Neural cell (in vitro differentiated cells): ENCODE results near the gene LSAMP. TPM values are rescaled to one million over a fixed set of nuclear protein-coding genes. Genes with fewer than 3 reads are reported as not detected.

Experiments used
- H2AFZ ChIP-seq: fragments of 200-600, 300-800 bp; sonication (generic), shearing (Covaris generic); 2 replicates; pipeline ENCODE4 v1.6.0; 2014; ENCODE audit warnings: low read depth, mild to moderate bottlenecking, antibody characterized with exemption, low read length, moderate library complexity
- H3F3A ChIP-seq: fragments of 200-600 bp; shearing (Covaris generic); 2 replicates; pipeline ENCODE4 v1.6.1; 2016; ENCODE audit warnings: mild to moderate bottlenecking, moderate library complexity, mixed read lengths, antibody characterized with exemption, low read length; ENCODE audit not compliant: insufficient read depth, poor library complexity, severe bottlenecking
- H3K27ac ChIP-seq: fragments of 200-600, 300-800 bp; sonication (generic), shearing (Covaris generic); 2 replicates; pipeline ENCODE4 v1.5.1; 2014; ENCODE audit warnings: mild to moderate bottlenecking, low read length, moderate library complexity
- H3K27me3 ChIP-seq: fragments of 300-800, 200-600 bp; sonication (generic), shearing (Covaris generic); 2 replicates; pipeline ENCODE4 v1.6.0; 2014; ENCODE audit warnings: mild to moderate bottlenecking, low read depth, low read length, moderate library complexity; ENCODE audit not compliant: insufficient read depth
- H3K36me3 ChIP-seq: fragments of 300-800, 200-600 bp; sonication (generic), shearing (Covaris generic); 2 replicates; pipeline ENCODE4 v1.5.1; 2014; ENCODE audit warnings: mild to moderate bottlenecking, antibody characterized with exemption, low read length, moderate library complexity; ENCODE audit not compliant: insufficient read depth
- H3K4me2 ChIP-seq: fragments of 300-800, 200-600 bp; sonication (generic), shearing (Covaris generic); 2 replicates; pipeline ENCODE4 v1.6.0; 2014; ENCODE audit warnings: mild to moderate bottlenecking, low read length
- H3K4me3 ChIP-seq: fragments of 300-800, 200-600 bp; sonication (generic), shearing (Covaris generic); 2 replicates; pipeline ENCODE4 v1.5.1; 2014; ENCODE audit warnings: mild to moderate bottlenecking, low read length, moderate library complexity
- H3K79me2 ChIP-seq: fragments of 200-600 bp; shearing (Covaris generic); replicated peaks from 2 replicates; pipeline ENCODE4 v1.6.0; 2014; ENCODE audit warnings: mild to moderate bottlenecking, low read length, moderate library complexity; ENCODE audit not compliant: insufficient read depth
- H3K9ac ChIP-seq: fragments of 300-800, 200-600 bp; sonication (generic), shearing (Covaris generic); 2 replicates; pipeline ENCODE4 v1.6.1; 2016; ENCODE audit warnings: mild to moderate bottlenecking, low read length, mixed read lengths
- H3K9me2 ChIP-seq: fragments of 200-600 bp; shearing (Covaris generic); 2 replicates; pipeline ENCODE4 v1.6.1; 2016; ENCODE audit warnings: mild to moderate bottlenecking, low read length, mixed read lengths; ENCODE audit not compliant: insufficient read depth
- H3K9me3 ChIP-seq: fragments of 200-600, 300-800 bp; sonication (generic), shearing (Covaris generic); 2 replicates; pipeline ENCODE4 v1.6.1; 2016; ENCODE audit warnings: mild to moderate bottlenecking, mixed run types, low read length, moderate library complexity, mixed read lengths
- H4K20me1 ChIP-seq: fragments of 200-600 bp; shearing (Covaris generic); 2 replicates; pipeline ENCODE4 v1.6.1; 2016; ENCODE audit warnings: mild to moderate bottlenecking, mixed run types; ENCODE audit not compliant: insufficient read depth
- EP300 ChIP-seq: fragments of 450-650 bp; conservative IDR thresholded peaks from 2 replicates; pipeline ENCODE4 v1.6.1; 2014; ENCODE audit warnings: antibody characterized with exemption, mild to moderate bottlenecking, moderate library complexity; ENCODE audit not compliant: poor library complexity, severe bottlenecking
- POLR2AphosphoS5 ChIP-seq: IDR thresholded peaks from 2 replicates; pipeline ENCODE4 v1.6.1; 2012
- RAD21 ChIP-seq: fragments of 450-650 bp; conservative IDR thresholded peaks from 2 replicates; pipeline ENCODE4 v1.6.1; 2014; ENCODE audit warnings: antibody characterized with exemption, mild to moderate bottlenecking, moderate library complexity
- SMC3 ChIP-seq: fragments of 450-650 bp; conservative IDR thresholded peaks from 2 replicates; pipeline ENCODE4 v1.6.1; 2014; ENCODE audit warnings: antibody characterized with exemption, mild to moderate bottlenecking, moderate library complexity; ENCODE audit not compliant: poor library complexity
- TAF1 ChIP-seq: IDR thresholded peaks from 2 replicates; pipeline ENCODE4 v1.6.1; 2012; ENCODE audit warnings: low read depth
- polyA plus RNA-seq: library from polyadenylated mRNA; depleted of rRNA; stranded (reverse); fragments of >200 nt; gene quantifications from 2 replicates; pipeline ENCODE4 v1.2.3, GENCODE V29; 2014
- TF ChIP-seq, protein P1 (sequence below): fragments of 450-650 bp; IDR thresholded peaks from 2 replicates; pipeline ENCODE4 v1.5.1; 2014; ENCODE audit warnings: antibody characterized with exemption, mild to moderate bottlenecking, moderate library complexity; ENCODE audit not compliant: poor library complexity, severe bottlenecking

The LSAMP gene
- polyA plus RNA-seq, 1 donor from 2014 or later, result 93.6 TPM

- Histone ChIP-seq H3K4me3 (no peak overlapping the region), H3F3A (no peaks in the 10 kb centered on the region), H3K79me2 (no peaks in the 10 kb centered on the region)
Measured at GRCh38 chr3:116350119-116350733, 95.1 kb downstream of the LSAMP start.

GRCh38 chr3:116348216-116348615 is 97.1 kb downstream of the LSAMP start:
- H3F3A ChIP-seq, result no peaks in the 10 kb centered on the region
- no peak overlapping the region for H3K9ac ChIP-seq
- TF ChIP-seq POLR2AphosphoS5, result no peak
- TF ChIP-seq, protein P1, sequence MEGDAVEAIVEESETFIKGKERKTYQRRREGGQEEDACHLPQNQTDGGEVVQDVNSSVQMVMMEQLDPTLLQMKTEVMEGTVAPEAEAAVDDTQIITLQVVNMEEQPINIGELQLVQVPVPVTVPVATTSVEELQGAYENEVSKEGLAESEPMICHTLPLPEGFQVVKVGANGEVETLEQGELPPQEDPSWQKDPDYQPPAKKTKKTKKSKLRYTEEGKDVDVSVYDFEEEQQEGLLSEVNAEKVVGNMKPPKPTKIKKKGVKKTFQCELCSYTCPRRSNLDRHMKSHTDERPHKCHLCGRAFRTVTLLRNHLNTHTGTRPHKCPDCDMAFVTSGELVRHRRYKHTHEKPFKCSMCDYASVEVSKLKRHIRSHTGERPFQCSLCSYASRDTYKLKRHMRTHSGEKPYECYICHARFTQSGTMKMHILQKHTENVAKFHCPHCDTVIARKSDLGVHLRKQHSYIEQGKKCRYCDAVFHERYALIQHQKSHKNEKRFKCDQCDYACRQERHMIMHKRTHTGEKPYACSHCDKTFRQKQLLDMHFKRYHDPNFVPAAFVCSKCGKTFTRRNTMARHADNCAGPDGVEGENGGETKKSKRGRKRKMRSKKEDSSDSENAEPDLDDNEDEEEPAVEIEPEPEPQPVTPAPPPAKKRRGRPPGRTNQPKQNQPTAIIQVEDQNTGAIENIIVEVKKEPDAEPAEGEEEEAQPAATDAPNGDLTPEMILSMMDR, result no peak
- no peak for TF ChIP-seq SMC3
- TF ChIP-seq RAD21, result no peak
- H3K4me2 ChIP-seq, result no peak overlapping the region
- H4K20me1 ChIP-seq, result no peaks in the 10 kb centered on the region
- no peak overlapping the region for H2AFZ ChIP-seq
- H3K36me3 ChIP-seq, result no peaks in the 10 kb centered on the region
- H3K4me3 ChIP-seq, result no peak overlapping the region
- H3K79me2 ChIP-seq, result no peaks in the 10 kb centered on the region
- peaks cover 2% of the 10 kb centered on the region for H3K9me2 ChIP-seq
- H3K9me3 ChIP-seq, result no peaks in the 10 kb centered on the region
- no peaks in the 10 kb centered on the region for H3K27me3 ChIP-seq
- H3K27ac ChIP-seq, result no peak overlapping the region

More at GRCh38 chr3:116350119-116350733, 95.1 kb downstream of the LSAMP start:
- no peaks in the 10 kb centered on the region for H3K36me3 ChIP-seq
- no peaks in the 10 kb centered on the region for H3K9me3 ChIP-seq
- no peak overlapping the region for H3K4me2 ChIP-seq
- TF ChIP-seq, protein P1, result no peak
- TF ChIP-seq RAD21 (no peak), TAF1 (no peak)
- H3K27me3 ChIP-seq, result no peaks in the 10 kb centered on the region
- H4K20me1 ChIP-seq, result no peaks in the 10 kb centered on the region
- H2AFZ ChIP-seq, result no peak overlapping the region
- H3K27ac ChIP-seq, result no peak overlapping the region
- peaks cover 2% of the 10 kb centered on the region for H3K9me2 ChIP-seq
- H3K9ac ChIP-seq, result no peak overlapping the region

DNA sequence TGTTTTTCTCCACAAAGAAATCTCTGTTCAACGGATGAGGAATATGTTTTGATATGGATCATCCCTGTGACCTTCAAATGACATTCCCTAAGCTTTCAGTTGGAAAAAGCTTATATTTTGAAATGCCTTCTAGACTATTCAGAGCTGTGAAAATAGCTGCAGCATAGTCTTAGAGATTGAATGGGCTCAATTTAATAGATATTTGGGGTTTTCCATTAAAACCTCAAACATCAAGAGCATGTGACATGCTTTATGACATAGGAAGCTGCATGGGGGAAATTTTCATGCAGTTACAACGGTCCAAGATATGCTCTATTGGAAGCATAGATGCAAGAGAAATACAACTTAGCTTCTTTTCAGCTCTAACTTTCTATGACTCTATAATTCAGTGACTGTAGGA is 102.8 kb downstream of the LSAMP start:
- no peak overlapping the region for H3K27ac ChIP-seq
- TF ChIP-seq EP300, result no peak
- H3K4me2 ChIP-seq, result no peak overlapping the region
- no peak overlapping the region for H2AFZ ChIP-seq
- no peaks in the 10 kb centered on the region for H3K79me2 ChIP-seq
- H3K36me3 ChIP-seq, result no peaks in the 10 kb centered on the region
- H4K20me1 ChIP-seq, result no peaks in the 10 kb centered on the region
- H3F3A ChIP-seq, result peaks cover 4% of the 10 kb centered on the region
- no peak overlapping the region for H3K9ac ChIP-seq
- no peaks in the 10 kb centered on the region for H3K9me3 ChIP-seq
- H3K27me3 ChIP-seq, result no peaks in the 10 kb centered on the region
- H3K4me3 ChIP-seq, result no peak overlapping the region
- H3K9me2 ChIP-seq, result peaks cover 2% of the 10 kb centered on the region
